ENCODE measurements around the gene CABYR.
"Not testable (repeated sequence)": the region's sequence is repeated elsewhere in the genome, so short reads cannot be mapped to it uniquely, and the experiment has no call there.

The CABYR gene

DNA sequence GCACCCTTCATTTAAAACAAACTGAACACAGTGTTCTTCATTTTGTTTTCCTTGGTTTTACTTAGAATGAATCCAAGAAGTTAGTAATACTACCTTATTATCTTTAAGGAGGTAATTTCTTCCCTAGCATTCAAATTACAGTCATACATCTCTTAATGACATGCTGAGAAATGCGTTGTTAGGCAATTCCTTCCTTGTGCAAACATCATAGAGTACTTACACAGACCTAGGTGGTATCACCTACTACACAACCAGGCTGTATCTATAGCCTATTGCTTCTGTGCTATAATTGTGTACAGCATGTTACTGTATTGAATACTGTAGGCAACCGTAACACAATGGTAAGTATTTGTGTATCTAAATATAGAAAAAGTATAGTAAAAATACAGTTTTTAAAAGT, 8.4 kb upstream of the CABYR start:
- no peak for DNase-seq

DNA sequence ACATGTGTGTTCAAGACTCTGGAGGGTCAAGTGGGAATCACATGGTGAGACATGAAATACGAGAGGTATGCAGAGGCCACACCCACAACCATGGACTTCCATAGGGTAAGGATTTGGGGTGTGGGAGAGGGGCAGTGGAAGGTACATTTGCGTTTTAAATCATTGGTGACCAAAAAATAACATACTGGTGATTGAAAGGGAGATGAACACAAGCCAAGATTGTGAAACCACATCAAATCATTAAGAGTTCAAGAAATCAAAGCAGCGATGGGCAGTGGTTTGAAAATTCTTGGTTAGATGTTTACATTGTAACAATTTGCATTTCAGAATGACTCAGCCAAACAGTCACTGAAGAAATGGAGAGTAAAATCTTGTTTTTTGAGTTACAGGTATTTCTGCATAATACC, 1.9 kb upstream of the CABYR start:
- no peak for DNase-seq

DNA sequence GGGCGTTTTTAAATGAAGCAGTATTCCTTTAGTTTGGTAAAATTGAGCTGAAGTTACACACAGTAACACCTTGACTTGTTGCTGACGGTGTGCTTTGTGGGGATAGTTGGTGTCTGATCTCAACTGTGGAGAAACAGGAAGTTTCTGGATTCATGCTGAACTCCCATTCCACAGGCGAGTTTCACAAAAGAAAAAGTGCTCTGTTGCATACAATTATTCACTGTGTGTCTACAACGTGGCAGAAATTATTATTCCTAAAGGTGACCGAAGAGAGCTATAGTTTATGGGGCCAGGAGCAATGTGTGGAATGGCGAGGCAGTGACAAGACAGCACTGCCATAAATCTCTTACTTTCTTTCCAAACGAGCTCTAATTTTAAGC, 463 bp upstream of the CABYR start:
- no peak for DNase-seq

DNA sequence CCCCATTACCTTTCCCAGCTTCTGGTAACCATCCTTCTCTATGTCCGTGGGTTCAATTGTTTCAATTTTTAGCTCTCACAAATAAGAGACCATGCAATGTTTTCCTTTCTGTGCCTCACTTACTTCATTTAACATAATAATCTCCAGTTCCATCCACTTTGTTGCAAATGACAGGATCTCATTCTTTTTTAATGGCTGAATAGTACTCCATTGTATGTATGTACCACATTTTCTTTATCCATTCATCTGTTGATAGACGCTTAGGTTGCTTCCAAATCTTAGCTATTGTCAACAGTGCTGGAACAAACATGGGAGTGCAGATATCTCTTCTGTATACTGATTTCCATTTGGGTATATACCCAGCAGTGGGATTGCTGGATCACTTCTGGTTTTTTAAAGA, 1.8 kb downstream of the CABYR start:
- no peak for DNase-seq

DNA sequence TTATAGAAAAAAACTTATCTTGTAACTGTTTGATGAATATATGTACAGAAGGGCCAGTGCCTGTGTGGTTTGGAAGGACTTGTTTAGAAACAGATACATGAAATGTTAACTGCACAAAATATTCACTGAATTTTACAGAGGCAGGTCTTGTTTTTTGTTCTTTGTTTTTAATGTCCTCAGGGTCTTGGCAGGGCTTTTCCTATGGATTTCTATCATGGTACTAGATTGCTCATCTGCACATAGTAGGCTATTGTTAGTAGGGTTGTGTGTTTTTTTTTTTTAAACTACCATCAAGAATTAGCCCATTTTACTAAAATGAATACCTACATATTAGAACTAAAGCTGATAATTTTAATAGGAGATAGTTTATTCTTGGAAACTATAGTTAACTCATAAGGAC, 3.5 kb downstream of the CABYR start:
- no peak for DNase-seq

DNA sequence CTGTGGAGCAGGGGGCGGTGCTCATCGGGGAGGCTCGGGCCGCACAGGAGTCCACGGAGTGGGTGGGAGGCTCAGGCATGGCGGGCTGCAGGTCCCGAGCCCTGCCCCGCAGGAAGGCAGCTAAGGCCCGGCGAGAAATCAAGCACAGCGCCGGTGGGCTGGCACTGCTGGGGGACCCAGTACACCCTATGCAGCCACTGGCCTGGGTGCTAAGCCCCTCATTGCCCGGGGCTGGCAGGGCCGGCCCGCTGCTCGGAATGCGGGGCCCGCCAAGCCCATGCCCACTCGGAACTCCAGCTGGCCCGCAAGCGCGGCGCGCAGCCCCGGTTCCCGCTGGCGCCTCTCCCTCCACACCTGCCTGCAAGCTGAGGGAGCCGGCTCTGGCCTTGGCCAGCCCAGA, 10.7 kb downstream of the CABYR start:
- DNase-seq = not testable (repeated sequence)

DNA sequence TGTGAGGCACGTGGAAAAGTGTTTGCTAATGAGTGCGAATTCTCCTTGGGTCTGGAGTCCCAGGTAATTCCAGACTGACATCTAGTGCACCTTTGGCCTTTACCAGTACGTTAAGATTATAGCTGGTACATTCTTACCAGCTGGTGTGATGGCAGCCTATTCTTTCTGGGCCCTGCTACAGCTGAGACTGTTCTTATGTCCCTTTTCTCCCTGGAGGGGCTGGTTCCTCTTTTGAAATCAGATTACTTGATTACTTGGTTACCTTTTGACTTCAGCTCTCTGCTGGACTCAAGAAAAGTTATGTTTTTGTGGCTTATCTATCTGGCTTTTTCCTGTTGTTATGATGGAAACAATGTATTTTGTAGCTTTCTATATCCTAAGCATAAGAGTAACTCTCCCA, 14.5 kb downstream of the CABYR start:
- no peak for DNase-seq

DNA sequence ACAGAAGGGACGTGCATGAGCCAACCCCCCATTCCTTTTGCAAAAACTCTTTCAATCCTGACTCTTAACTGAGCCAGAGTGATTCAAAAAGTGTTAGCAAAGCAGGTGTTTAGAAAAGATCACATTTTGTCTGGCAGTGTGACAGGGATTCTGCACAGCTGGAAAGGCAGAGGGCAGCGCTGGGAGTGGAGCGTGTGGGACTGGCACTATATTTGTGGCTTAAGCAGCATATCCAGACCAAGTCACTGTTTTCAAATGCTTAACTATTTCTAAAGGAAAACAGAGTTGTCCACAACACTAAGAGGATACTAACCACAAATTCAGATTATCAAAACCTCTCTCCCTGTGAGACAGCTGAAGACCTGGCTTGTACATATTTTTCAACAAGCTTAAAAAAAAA, 19.0 kb downstream of the CABYR start:
- DNase-seq = no peak

DNA sequence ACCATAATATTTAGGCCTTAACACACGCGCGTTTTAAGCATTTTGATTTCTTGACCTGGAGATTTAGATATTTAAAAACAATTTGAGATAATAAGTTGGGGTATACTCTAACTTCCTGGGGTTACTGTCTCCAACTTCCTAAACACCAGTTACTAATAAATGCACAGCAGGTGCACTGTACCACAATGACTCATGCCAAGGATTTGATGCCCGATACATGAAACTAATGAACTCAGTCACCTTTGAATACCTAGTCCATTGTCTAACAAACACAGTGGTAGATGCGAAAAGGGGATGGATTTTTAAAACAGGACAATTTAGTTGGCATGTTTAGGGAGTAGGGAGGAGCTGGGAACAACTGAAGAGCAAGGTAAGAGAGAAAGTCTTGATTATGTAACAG, 21.2 kb downstream of the CABYR start:
- no peak for DNase-seq

DNA sequence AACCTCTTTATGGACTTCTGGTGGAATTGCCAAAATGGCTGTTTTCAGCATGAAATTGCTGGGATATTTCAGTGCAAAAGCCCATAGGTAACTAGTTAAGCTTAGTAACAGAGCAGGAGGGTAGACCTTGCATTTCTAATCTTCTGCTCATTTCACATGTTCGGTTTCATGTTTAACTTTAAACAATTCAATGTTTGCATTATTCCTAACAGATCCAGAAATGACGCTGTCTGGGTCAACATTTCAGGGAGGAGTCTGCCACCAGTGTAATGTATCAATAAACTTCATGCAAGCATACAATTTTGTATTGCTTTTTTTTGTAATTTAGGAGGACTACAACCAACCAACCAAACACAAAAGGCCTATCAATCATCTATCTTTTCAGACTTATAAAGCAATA, 22.4 kb downstream of the CABYR start:
- DNase-seq = no peak

DNA sequence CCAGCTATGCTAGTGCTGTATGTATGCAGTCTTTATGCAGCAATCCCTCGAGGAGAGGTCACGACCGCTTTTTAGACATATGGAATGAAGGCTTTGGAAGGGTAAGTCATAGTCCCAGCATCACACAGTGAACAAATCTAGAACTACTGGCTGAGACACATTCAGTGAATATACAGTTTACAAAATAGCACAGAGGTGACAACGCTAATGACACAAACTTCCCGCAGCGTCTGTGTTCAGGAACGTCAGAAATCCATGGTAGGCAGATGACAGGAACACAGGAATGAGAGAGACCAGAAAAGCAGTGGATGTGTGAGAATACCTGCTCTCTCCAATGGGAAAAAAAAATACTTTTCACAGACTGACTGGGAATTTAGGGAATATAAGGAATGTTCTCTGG, 29.6 kb downstream of the CABYR start:
- no peak for DNase-seq

DNA sequence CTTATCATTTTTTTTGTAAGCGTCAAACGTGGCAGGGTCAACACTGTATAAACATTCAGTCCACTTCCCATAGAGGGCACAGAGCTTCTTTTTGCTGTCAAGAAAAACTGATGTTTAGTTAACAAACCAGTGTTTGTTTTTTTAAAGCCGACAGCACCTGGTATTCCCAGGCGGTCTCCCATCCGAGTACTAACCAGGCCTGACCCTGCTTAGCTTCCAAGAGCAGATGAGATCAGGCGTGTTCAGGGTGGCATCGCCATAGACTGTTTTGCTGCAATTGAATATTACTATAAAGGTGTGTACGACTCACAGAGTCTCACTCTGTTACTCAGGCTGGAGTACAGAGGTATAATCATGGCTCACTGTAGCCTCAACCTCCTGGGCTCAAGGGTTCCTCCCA, 31.5 kb downstream of the CABYR start:
- DNase-seq = no peak

DNA sequence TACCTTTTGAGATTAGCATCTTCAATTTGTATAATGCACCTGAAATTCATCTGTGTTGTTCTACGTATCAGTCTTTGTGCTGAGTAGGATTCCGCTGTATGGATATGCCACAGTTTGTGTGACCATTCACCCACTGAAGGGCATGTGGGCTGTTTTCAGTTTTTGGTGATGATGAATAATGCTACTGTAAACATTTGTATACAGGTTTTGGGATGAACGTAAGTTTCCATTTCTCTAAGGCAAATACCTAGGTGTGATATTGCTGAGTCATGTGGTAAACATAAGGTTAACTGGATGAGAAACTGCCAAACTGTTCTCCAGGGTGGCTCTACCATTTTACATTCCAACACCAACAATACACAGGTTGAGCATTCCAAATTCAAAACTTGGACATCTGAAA, 35.1 kb downstream of the CABYR start:
- no peak for DNase-seq

DNA sequence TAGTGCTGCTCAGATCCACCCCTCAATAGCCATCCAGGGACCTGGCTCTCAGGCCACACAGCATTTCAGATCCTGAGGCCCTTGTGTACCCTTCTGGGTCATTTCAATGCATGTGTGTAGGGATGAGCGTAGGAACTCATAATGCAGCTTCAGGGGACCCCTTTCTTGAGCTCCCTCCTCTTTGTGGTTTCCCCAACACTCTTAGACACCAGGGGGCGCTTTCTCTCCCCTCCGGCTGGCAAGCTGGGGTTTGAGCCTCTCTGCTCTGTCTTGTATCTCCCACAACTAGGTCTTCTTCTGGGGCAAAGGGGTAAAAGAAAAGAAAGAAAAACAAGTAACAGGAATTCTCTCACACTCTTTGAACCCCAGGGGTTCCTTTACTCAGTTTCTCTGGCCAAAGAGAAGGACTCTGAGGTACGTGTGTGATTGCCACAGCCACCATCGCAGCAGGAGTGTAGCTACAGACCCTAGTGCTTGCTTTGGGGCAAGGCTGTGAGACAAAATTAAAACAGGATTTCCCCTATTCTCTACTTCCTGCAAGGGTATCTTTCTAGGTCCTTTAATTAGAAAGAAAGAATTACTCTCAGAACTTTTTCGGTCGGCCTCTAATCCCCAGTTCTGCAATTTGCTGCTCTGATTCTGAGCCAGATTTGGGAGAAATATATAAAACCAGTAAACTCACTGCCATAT, 38.0 kb downstream of the CABYR start:
- no peak for DNase-seq

DNA sequence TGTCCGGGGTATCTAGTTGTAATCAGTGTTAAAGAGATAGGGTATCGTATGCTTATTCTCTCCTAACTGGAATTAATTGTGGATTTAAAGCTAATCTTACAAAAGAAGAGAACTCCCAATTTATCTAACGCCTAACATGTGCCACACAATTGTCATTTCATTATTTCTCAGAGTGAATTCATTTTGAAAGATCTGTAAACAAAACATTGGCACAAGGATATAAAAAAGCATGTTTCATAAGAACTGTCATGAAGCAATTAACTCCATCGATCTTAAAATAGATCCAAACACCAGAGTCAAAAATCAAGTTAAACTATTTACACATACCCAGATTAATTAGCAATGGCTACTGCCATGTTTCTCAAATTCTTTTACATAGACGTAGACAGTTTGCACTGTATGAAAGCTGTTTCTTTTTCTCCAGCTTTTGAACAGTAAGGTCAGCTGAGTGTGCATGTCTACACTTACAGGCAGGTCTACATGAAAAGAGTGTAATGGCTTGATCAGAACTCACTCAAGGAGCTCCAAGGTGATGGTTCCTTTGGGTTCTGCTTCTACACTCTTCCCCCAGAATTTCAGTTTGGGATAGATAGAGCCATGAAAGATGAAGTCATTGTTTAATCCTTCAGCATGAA, 38.8 kb downstream of the CABYR start:
- DNase-seq = no peak

DNA sequence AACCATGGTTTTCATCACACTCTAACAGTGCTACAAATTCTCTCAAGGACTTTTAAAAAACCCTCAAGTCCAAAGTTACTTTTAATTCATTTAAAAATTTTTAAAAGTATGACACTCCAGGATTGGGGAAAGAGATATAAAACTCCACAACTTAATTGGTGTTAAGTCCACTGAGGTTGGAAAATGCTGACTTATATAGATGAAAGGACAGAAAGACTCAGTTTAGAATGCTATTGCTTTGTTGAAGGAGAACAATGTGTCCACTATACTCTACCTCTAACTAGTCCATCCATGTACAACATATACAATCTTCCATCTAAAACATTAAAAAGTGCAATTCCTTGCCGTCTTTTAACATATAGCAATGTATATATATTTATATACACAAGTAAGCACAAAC, 41.2 kb downstream of the CABYR start:
- DNase-seq = no peak

DNA sequence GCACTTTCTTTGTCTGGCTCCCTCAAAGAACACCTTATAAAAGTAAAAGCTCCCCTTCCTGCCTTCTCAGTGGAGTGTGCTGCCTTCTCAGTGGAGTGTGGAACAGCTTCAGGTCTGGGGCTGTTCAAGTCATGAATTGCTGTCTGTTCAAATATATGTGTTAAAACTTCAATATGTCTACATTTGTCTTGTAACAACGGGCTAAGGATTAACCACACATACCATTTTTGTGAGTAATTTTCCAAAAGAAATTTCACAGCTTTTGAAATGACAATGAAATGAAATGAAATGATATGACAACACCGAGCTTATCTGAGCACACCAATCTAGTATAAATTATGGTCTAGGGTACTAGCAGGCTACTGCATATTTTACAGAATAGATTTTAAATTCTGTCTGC, 42.9 kb downstream of the CABYR start:
- DNase-seq = no peak

DNA sequence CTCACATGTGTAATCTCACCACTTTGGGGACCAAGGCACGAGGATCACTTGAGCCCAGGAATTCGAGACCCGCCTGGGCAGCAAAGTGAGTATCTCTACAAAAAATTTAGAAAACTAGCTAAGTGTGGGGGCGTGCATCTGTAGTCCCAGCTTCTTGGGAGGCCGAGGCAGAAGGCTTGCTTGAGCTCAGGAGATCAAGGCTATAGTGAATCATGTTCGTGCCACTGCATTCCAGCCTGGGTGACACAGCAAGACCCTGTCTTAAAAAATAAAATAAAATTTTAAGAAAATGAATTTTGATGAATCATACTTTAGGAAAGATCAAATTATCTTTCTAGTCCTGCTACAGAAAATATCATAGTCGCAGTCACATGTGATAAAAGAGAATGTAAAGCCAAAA, 46.9 kb downstream of the CABYR start:
- DNase-seq = no peak

DNA sequence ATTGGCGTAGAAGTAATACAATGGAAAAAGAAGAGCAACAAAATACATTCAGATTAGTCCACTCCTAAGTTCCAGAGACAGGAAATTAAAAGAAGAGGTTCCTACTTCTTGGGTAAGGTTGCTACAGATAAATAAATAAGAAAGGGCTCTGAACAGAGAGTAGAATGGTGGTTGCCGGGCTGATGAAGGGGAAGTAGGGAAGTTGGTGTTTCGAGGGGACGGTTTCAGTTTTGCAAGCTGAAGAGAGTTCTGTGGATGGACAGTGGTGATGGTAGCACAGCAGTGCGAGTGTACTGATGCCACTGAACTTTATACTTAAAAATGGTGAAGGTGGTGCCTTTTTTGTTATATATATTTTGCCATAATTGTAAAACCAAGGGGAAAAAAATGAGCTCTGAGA, 48.2 kb downstream of the CABYR start:
- no peak for DNase-seq

DNA sequence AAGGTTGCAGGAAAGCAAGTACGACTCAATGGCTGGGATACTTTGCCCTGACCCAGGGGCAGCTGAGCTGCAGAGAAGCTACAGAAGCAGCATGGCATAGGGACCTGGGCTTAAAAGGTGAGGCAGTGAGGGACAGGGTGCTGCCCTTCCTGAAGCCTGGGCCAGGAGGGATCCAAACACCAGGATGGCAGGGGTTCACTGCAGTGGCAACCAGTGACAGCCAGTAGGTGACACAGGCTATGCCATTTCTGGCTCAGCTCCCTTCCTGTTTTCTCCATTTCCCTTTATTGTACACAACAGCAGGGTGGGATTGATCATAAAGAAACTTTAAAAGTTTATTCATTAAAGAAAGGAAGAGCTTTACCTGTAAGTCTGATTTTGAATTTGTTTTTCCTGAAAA, 48.8 kb downstream of the CABYR start:
- DNase-seq = no peak

DNA sequence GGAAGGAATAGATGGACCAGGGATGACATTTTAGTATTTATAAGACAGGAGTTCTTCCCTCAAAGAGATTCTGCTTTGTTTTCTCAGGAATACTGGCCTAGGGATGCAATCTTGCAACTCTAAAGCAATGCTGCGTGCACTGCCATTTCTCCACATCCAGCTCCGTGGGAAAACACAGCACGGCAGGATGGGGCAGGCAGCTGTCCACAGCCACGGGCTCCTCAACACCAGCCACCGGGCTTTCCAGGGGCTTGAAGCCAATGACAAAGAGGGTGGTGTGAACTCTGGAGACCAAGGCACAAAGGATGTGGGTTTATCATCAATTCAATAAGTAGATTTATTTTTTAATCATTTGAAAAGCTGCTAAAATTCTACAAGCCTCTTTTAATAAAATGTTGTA, 49.3 kb downstream of the CABYR start:
- no peak for DNase-seq

DNA sequence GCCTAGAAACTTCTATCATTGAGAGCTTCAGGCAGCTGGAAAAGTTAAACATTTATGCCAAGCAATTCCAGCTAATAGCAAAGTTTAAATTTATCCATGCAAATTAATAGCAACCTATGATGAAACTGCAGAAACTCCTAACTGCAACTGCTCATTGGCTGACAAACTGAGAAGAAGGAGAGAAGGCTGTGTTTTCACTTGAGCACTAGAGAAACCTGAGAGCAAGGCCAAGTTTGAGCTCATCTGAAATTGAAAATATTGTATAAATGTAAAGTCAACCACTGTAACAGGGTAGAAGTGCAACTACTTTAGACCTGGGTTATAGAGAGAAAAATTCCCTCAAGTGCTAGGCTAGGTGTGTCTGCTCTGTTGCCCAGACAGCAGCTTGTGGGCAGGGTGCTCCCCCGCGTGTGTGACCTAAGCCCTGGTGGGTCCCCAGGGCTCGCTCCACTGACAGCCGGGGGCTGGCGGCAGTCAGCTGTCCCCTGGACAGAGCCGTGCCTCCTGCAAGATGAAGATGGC, 50.2 kb downstream of the CABYR start:
- no peak for DNase-seq

DNA sequence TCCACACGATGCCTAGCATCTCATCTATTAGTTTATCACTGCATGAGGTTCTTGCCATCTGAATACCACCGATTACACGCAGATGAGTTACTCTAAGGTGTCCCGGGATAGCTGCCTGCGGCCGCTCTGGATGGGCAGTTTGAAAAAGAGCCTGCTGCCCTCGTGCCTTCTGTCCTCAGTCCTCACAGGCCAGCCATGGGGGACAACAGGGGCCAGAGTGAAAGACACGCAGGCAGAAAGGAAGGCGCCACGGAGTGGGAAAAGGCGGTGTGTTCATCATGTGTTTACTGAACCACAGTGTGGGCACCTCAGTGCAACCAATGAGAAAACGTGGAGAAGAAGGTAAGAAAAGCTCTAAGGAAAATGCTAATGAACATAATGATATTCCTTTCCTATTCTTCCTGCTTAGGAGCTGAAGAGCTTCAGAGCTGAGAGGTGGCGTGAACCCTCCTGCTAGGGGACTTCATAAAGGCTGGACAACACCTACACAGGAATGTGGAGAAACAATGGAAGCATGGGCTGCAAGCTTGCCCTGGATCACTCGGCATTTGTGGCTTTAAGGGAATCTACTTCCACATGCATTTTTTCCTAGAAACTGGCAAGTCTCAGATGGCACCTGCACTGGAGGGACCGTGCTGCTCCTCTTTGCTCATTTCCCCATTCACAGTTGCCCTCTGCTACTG, 50.9 kb downstream of the CABYR start:
- no peak for DNase-seq

DNA sequence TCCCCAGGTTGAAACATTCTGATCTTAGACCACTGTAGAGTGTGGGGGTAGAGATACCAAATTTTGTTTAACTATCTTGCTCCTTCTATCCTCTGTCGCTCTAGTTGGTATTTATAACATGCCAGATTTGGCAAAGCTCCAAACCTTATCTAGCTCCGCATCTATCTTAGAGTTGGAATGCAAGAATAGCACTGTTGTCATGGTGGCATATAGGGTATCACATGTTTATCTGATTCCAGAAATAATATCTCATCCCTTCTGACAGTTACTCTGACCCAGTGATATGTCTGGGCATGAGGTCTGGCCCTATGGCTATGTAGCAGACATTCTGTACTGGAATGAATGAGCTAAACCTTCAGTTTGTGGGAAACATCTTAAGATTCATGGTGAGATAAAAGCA, 51.7 kb downstream of the CABYR start:
- DNase-seq = no peak

All from SHP77 treated with DMSO at 0.1 percent for 48 hours (cell line).